HEK293T (cell line): ENCODE results near the gene MYCL.
"Not testable (repeated sequence)": the region's sequence is repeated elsewhere in the genome, so short reads cannot be mapped to it uniquely, and the experiment has no call there.

Experiments used
- CTCF ChIA-PET: fragments of 350-600 bp; formaldehyde crosslinking; extraction: SDS; loops from one replicate; lab custom pipeline; 2021; ENCODE audit warnings: antibody characterized with exemption, inconsistent platforms; lab: Yijun Ruan, JAX
- POLR2A ChIA-PET: fragments of 350-600 bp; formaldehyde crosslinking; extraction: SDS; loops from one replicate; lab custom pipeline; 2020; ENCODE audit warnings: antibody characterized with exemption, inconsistent platforms; lab: Yijun Ruan, JAX
- DNase-seq: peaks from one replicate; pipeline ENCODE4 v3.0.0; 2012; ENCODE audit warnings: mixed read lengths; ENCODE audit errors: extremely low spot score
- ARNT ChIP-seq: fragments of 450-650 bp; IDR thresholded peaks from 2 replicates; pipeline ENCODE4 v1.6.1; 2017; ENCODE audit warnings: mild to moderate bottlenecking
- BHLHE40 ChIP-seq: fragments of 450-650 bp; IDR thresholded peaks from 2 replicates; pipeline ENCODE4 v1.6.1; 2016; ENCODE audit warnings: mild to moderate bottlenecking, moderate library complexity, borderline replicate concordance
- CTBP1 ChIP-seq: fragments of 450-650 bp; IDR thresholded peaks from 2 replicates; pipeline ENCODE4 v1.6.1; 2016; ENCODE audit warnings: borderline replicate concordance
- ELF4 ChIP-seq: fragments of 450-650 bp; IDR thresholded peaks from 2 replicates; pipeline ENCODE4 v1.6.1; 2017; ENCODE audit warnings: antibody characterized with exemption
- FOXA1 ChIP-seq: fragments of 450-650 bp; IDR thresholded peaks from 2 replicates; pipeline ENCODE4 v1.6.1; 2016; ENCODE audit warnings: mild to moderate bottlenecking
- FOXK2 ChIP-seq: fragments of 450-650 bp; IDR thresholded peaks from 2 replicates; pipeline ENCODE4 v1.6.1; 2016; ENCODE audit warnings: mild to moderate bottlenecking
- FOXM1 ChIP-seq: fragments of 450-650 bp; IDR thresholded peaks from 2 replicates; pipeline ENCODE4 v1.6.1; 2017; ENCODE audit warnings: mild to moderate bottlenecking, borderline replicate concordance
- HDGF ChIP-seq: fragments of 450-650 bp; IDR thresholded peaks from 2 replicates; pipeline ENCODE4 v1.6.1; 2017; ENCODE audit warnings: antibody characterized with exemption, borderline replicate concordance
- L3MBTL2 ChIP-seq: fragments of 450-650 bp; conservative IDR thresholded peaks from 2 replicates; pipeline ENCODE4 v1.6.1; 2016; ENCODE audit warnings: mild to moderate bottlenecking
- LEF1 ChIP-seq: fragments of 450-650 bp; IDR thresholded peaks from 2 replicates; pipeline ENCODE4 v1.6.1; 2017; ENCODE audit warnings: mild to moderate bottlenecking, borderline replicate concordance
- NFRKB ChIP-seq: fragments of 450-650 bp; IDR thresholded peaks from 2 replicates; pipeline ENCODE4 v1.6.1; 2016; ENCODE audit warnings: mild to moderate bottlenecking, moderate library complexity
- PKNOX1 ChIP-seq: fragments of 450-650 bp; IDR thresholded peaks from 2 replicates; pipeline ENCODE4 v1.6.1; 2016
- SP1 ChIP-seq: fragments of 450-650 bp; IDR thresholded peaks from 2 replicates; pipeline ENCODE4 v1.6.1; 2017
- SUZ12 ChIP-seq: fragments of 450-650 bp; IDR thresholded peaks from 2 replicates; pipeline ENCODE4 v1.6.1; 2016; ENCODE audit warnings: mild to moderate bottlenecking
- TARDBP ChIP-seq: fragments of 450-650 bp; IDR thresholded peaks from 2 replicates; pipeline ENCODE4 v1.6.1; 2016
- ZNF384 ChIP-seq: fragments of 450-650 bp; IDR thresholded peaks from 2 replicates; pipeline ENCODE4 v1.6.1; 2016

MYCL gene

GRCh38 chr1:39925721-39926342, 24.1 kb upstream of the MYCL start:
- no peak for DNase-seq
- CTCF ChIA-PET: interaction anchor here (1.1 to 1.9 kb wide), 3 partner anchors 24 to 46 kb away, joined by 3 to 5 read pairs (median 5); no protein-coding TSS in a partner anchor
- POLR2A ChIA-PET: interaction anchor here (0.6 to 1.4 kb wide), 3 partner anchors 11 to 115 kb away, joined by 3 to 5 read pairs (median 3); partner anchors contain the start of gene CAP1
- TF ChIP-seq NFRKB (no peak), ELF4 (no peak)

- no peak for DNase-seq
- ChIA-PET CTCF (interaction anchor here (1.7 to 1.8 kb wide), 2 partner anchors 52 to 110 kb away, joined by 6 to 7 read pairs; no protein-coding TSS in a partner anchor), POLR2A (no interaction called here)
- no peak for TF ChIP-seq CTBP1
- TF ChIP-seq FOXM1: no peak
- TF ChIP-seq NFRKB: no peak
- no peak for TF ChIP-seq ZNF384
- TF ChIP-seq HDGF: no peak
- TF ChIP-seq L3MBTL2: no peak
These were observed 20.6 kb upstream of the MYCL start for GRCh38 chr1:39922251-39922688.

DNA sequence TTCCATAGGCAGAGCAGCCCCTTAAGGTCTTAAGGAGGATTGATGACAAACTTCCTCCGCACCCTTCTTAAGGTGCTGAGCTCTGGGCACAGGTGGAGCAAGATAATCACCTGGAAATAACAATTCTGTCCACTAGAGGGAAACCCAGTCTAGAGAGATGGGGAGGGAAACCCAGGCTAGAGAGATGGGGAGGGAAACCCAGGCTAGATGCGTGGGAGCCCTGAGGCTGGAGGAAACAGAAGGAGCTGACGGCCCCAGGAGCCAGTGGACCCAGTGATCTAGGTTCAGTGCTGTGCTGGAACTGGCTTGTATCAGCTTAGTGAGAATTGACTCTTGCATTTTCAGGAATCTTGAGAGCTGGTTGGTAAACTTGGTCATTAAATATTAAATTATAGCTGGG, 17.8 kb upstream of the MYCL start:
- CTCF ChIA-PET: interaction anchor here (0.6 to 3.6 kb wide), 33 partner anchors 8 to 605 kb away, joined by 3 to 58 read pairs (median 4); partner anchors contain the start of genes CAP1 and MYCL
- POLR2A ChIA-PET: interaction anchor here (0.7 to 1.1 kb wide), 3 partner anchors 36 to 121 kb away, joined by 3 to 5 read pairs (median 3); partner anchors contain the start of gene CAP1
- no peak for TF ChIP-seq ELF4
- TF ChIP-seq LEF1: no peak
- TF ChIP-seq ZNF384: no peak
- TF ChIP-seq CTBP1: no peak
- TF ChIP-seq PKNOX1: no peak
- no peak for TF ChIP-seq FOXK2
- no peak for TF ChIP-seq NFRKB
- TF ChIP-seq L3MBTL2: no peak
- no peak for TF ChIP-seq TARDBP
- TF ChIP-seq SP1: no peak
- TF ChIP-seq FOXM1: no peak
- no peak for TF ChIP-seq ARNT
- no peak for TF ChIP-seq BHLHE40
- no peak for TF ChIP-seq FOXA1
- TF ChIP-seq SUZ12: no peak
- DNase-seq: peak; percentile 74

DNA sequence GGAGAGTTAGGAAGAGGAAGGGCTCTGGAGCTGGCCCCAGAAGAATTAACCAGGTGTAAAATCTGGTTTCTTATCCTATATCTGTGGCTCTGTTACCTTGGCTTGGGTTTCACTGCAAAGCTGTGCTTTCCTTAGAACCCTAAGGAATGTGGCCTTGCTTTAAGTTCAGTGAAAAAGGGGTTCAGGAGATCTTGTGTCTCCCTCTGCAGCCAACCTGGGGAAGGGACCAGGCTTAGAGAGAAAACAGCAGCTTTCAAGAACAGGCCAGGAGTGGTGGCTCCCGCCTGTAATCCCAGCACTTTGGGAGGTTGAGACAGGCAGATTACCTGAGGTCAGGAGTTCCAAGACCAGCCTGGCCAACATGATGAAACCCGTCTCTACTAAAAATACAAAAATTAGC, 16.1 kb upstream of the MYCL start:
- no peak for DNase-seq
- ChIA-PET POLR2A (no interaction called here), CTCF (interaction anchor here (0.7 to 3.6 kb wide), 3 partner anchors 11 to 56 kb away, joined by 3 to 58 read pairs (median 4); no protein-coding TSS in a partner anchor)
- TF ChIP-seq LEF1: no peak
- TF ChIP-seq FOXA1: no peak
- TF ChIP-seq TARDBP: no peak
- TF ChIP-seq CTBP1: no peak
- TF ChIP-seq PKNOX1: no peak
- no peak for TF ChIP-seq NFRKB
- TF ChIP-seq HDGF: no peak
- no peak for TF ChIP-seq FOXM1
- no peak for TF ChIP-seq ELF4
- no peak for TF ChIP-seq SP1
- no peak for TF ChIP-seq ZNF384
- TF ChIP-seq L3MBTL2: no peak
- TF ChIP-seq ARNT: no peak
- TF ChIP-seq FOXK2: no peak
- no peak for TF ChIP-seq BHLHE40
- no peak for TF ChIP-seq SUZ12

- ChIA-PET POLR2A (no interaction called here), CTCF (interaction anchor here (0.6 to 0.9 kb wide), 3 partner anchors 13 to 293 kb away, joined by 3 to 5 read pairs (median 4); no protein-coding TSS in a partner anchor)
- no peak for TF ChIP-seq ELF4
- no peak for TF ChIP-seq ZNF384
- TF ChIP-seq TARDBP: no peak
- TF ChIP-seq PKNOX1: no peak
- TF ChIP-seq NFRKB: no peak
- no peak for TF ChIP-seq FOXM1
- no peak for TF ChIP-seq HDGF
- TF ChIP-seq FOXK2: no peak
- TF ChIP-seq ARNT: no peak
- TF ChIP-seq LEF1: no peak
- no peak for TF ChIP-seq FOXA1
- TF ChIP-seq L3MBTL2: no peak
- no peak for TF ChIP-seq SUZ12
- TF ChIP-seq BHLHE40: no peak
- TF ChIP-seq CTBP1: no peak
- no peak for TF ChIP-seq SP1
- DNase-seq: no peak
These were observed 13.9 kb upstream of the MYCL start for GRCh38 chr1:39915499-39916129.

- CTCF ChIA-PET, DNase-seq, POLR2A ChIA-PET: not testable (repeated sequence)
These were observed 11.4 kb upstream of the MYCL start for GRCh38 chr1:39913136-39913535.
